GM12872 (cell line): ENCODE data around the gene NUCKS1.

Experiments
- TF ChIP-seq, protein P1 (sequence below): IDR thresholded peaks from 3 replicates; pipeline ENCODE4 v1.5.1; 2011; ENCODE audit warnings: low read depth, mild to moderate bottlenecking, low read length, moderate library complexity; ENCODE audit not compliant: insufficient read depth

Gene NUCKS1

DNA sequence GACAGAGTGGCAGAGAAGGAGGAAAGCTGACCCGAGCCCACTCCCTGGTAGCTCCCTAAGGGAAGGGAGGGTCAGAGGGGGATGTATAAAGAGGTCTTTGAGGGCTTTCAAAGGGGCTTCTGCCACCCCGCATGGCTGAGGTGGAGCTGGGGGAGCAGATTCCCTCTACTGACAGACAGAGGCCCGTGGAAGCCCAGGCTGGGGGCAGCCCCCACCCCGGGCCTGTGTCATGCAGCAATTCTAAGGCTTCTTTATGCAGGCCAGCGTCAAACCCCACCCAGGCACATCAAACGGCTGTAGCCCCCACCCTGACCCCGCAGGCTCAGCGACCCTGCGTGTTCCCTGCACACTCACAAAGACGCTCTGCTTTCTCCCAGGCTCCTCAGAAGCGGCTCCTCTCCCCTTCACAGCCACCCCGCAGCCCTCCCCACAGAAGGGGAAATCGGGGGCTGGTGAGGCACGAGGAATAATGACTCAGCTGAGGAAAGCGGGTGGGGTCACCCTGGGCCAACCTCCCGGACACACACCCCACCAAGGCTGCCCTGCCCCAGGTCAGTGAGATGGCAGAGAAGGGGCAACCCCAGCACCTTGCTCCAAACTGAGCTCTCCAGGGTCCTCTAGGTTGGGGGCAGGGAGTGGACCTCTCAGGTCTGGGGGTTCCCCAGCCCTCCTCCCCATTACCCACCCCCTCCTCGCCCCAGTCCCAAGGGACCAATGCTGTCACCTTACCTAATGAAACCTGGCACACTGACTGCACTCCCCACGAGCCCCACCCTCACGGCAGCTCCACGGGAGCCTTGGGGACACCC is 80.4 kb downstream of the NUCKS1 start:
- TF ChIP-seq, protein P1, sequence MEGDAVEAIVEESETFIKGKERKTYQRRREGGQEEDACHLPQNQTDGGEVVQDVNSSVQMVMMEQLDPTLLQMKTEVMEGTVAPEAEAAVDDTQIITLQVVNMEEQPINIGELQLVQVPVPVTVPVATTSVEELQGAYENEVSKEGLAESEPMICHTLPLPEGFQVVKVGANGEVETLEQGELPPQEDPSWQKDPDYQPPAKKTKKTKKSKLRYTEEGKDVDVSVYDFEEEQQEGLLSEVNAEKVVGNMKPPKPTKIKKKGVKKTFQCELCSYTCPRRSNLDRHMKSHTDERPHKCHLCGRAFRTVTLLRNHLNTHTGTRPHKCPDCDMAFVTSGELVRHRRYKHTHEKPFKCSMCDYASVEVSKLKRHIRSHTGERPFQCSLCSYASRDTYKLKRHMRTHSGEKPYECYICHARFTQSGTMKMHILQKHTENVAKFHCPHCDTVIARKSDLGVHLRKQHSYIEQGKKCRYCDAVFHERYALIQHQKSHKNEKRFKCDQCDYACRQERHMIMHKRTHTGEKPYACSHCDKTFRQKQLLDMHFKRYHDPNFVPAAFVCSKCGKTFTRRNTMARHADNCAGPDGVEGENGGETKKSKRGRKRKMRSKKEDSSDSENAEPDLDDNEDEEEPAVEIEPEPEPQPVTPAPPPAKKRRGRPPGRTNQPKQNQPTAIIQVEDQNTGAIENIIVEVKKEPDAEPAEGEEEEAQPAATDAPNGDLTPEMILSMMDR: no peak

DNA sequence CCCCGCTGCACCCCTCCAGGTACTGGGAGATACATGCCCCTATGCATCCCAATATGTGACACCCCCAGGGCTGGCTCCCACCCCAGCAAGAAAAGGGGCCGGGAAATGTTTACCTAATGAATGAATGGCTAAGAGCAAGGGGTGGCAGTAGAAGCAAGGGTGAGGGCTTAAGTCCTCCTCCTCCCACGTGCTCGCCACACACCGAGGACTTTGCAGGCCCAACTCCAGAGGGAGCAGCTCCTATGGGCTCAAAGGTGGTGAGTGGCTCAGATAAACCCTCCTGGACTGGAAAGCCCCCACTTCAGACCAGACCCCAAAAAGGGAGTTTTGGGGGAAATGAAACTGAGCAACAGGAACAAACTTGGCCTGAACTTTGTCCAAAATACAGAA is 81.0 kb downstream of the NUCKS1 start:
- TF ChIP-seq, protein P1: 0 out of 3 replicates have a peak, but pooled peaks have one; percentile 1

DNA sequence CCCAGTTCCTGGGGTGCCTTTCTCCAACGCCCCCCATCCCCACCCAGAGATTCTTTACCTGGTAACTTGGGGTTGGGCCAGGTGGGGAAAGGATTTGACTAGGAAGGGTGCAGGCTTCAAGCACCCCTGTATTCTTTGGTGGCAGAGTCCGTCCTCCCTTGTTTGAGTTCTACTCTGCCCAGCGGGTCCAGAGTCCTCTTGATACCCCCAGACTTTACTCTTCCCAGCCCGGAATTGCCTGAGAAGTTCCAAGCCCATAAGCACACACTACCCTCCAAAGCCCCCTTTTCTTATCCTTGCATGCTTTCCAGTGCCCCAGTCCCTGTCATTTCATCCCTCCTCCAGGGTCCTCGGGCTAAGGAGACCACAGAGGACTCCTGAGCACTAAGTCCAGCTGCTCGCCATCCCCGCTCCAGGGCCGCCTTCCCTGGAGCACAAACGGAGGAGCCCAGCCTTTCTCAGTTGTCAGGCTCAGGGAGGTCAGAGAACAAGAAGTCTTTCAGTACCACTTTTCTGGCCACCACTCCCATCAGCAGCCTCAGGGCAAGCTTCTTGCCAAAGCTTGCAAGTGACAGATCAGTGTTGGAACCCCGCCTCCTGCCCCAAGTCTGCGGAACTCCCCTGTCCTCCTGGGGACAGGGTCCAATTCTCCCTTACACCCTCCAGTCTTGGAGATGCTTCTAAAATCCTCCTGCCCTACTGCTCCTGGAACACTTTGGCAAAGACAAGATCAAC is 81.9 kb downstream of the NUCKS1 start:
- TF ChIP-seq, protein P1: no peak

DNA sequence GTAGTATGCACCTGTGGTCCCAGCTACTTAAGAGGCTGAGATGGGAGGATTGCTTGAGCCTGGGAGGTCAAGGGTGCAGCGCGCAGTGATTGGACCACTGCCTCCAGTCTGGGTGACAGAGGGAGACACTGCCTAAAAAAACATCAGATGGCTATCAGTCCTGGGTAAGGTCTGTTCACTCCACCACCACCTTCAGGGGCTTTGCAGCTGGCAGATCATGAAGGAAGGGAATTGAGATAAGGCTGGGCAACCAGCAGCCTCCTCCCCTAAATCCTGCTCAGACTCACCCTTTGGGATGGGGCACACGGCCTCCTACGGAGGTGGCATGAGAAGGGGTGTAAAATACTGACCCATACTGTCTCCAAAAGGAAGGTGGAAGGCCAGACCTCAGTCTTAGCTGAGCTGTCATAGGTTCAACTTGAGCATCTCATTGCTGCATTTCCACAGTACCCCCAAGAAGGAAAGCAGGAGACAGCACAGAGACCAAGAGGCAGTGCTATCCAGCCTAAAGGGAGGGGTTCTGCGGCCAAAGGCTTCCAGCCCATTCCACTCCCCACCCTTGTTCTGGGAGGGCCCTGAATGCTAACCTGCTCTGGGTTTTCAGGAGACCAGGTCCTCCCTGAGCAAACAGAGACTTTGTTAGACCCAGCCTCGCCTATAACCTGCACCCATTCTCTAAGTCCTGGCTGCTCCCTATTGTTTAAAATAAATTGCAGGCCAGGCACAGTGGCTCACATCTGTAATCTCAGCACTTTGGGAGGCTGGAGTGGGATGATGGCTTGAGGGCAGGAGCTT is 83.4 kb downstream of the NUCKS1 start:
- TF ChIP-seq, protein P1: no peak

DNA sequence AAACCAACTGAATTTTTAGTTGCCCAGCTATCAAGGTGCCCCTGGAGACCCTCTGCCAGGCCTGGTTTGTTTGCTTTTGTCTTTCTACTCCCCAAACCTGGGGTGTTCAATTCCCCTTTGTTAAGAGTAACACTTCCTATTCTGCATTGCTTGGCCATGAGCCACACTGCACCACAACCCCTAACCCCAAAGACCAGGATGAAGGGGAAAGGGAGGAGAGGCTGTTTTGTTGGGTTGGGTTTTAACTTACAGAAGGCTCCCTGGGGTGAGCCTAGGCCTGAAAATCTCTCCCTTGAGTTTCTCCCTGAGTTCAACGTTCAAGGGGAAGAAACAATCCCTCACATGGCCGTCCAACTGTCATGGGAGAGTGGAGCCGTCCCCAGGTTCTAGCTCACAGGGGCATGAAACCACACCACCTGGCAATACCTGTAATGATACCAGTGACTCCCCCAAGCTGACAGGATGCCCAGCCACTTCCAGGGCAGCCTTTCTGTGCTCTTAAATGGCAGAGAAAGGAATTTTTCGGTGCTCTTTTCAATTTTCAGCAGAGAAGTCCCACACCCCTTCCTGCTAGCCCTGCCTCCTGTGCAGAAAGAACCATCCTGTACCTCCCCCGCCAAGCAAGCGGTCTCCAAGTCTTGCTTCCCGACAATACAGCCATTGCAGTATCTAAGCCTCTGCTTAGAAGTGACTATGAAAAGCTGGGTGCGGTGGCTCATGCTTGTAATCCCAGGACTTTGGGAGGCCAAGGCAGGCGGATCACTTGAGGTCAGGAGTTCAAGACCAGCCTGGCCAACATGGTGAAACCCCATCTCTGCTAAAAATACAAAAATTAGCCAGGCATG is 84.6 kb downstream of the NUCKS1 start:
- TF ChIP-seq, protein P1: no peak

DNA sequence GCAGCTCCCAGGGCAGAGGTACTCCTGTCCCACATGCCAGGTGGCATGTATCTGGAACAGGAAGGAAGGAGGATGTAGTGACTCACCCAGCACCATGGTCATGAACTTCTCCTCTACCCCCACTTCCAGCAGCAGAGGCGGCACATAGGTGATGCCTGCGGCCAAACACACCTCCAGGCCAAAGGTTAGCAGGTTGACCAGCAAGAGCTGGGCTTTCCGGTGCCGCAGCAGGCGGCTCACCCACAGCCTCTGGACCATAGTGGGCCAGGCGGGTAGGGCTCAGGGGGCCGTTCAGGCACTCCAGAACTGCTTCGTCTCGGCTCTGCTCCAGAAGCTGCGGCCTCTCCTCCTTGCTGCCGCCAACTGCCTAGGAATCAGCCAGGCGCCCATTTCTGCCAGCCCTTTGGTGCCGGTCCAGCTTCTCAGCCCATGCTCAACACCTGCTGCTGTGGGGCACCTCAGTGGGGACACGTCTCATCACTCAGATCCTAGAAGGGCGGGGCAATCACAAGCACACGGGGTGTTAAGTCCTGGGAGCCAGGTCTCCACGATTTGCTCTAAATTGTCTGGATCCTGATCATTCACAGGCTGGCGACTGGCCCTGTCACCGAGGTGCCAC is 85.5 kb downstream of the NUCKS1 start:
- TF ChIP-seq, protein P1: no peak
